ENCODE measurements around the gene AKR1C2. TPM values are rescaled to one million over a fixed set of nuclear protein-coding genes. Genes with fewer than 3 reads are reported as not detected.
A peak's percentile ranks its signal among the peaks of the same experiment; 100 is the strongest.

Gene AKR1C2
- total and polyA plus RNA-seq, 9 of the 15 experiments (the other 6 are each of a cell fraction or from before 2014, with no cell fraction given): 13.8 to 74.0 (median 30.5) TPM

DNA sequence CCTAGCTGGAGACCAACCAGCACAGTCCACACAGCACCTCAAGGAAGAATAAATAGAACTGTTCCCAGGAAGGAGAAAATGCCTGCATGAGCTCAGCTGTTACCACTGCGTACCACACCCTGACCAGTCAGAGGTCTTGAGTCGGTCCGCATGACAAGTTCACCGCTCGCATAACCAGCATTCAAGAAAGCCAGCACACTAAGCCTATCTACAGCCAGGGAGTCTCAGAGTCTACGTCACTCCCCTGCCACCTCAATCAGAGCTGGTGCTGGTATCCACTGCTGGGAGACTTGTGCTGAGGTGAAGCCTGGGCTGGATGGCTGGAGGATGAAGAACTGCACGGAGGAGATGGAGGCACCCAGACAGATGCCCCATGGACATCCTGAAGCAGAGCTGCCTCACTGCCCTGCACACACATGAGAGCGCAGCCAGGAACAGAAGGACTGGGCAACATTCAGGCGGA, 20.9 kb downstream of the AKR1C2 start (continued):
- no peak for TF ChIP-seq POU5F1 (IDR thresholded peaks at IDR 0.05; ENCODE audit: borderline replicate concordance, low read depth, low read length, partially characterized antibody)
- no peak for TF ChIP-seq TAF1 (IDR thresholded peaks at IDR 0.05; ENCODE audit: control insufficient read depth, extremely low read depth, insufficient read depth, low read length, severe bottlenecking)

DNA sequence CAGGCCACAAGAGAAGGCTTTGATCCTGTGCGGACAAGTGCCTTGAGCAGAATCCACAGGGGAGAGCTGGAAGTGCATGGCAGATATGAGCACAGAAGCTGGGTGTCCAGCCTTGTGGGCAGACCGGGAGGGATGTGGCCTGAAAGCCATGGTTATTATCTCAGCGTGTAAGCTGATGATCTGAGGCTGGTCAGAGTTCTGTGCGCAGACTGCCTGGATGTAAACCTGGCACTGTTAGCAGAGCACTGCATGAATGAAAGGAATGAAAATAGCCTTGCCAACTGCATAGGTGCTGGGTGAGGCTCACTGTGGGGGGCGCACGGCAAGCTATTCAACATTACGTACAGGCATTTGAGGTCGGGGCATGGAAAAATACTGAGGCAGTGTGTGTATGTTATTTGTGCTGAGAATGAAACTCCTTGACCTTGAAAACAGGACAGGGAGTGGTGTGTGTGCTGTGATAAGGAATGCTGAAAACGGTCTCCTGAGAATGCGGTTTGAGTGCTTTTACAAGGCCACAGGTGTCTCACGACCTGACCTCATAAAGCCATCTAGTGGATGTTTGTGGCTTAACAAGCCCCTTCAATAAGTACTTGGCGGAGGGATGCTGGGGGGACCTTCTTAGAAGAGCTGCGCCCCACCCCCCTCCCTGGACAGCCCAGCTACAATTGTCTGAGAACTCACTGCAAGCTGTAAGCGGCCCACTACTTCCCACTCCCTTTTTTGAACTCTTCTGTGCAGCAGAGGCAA, 21.8 kb downstream of the AKR1C2 start:
- CTCF ChIA-PET (ENCODE audit: low intra/inter-chr PET ratio): interaction anchor here (0.8 to 1.9 kb wide), 3 partner anchors 108 to 166 kb away, joined by 3 to 13 read pairs (median 4); no protein-coding TSS in a partner anchor
- TF ChIP-seq ELF4 (CRISPR knock-in tag; IDR thresholded peaks at IDR 0.05) (no peak), SIN3A (IDR thresholded peaks at IDR 0.05; ENCODE audit: borderline replicate concordance in 2 of 2, control insufficient read depth in 1 of 2, low read depth in 2 of 2, low read length in 2 of 2) (no peak), EWSR1 (IDR thresholded peaks at IDR 0.05; ENCODE audit: borderline replicate concordance, low read depth, partially characterized antibody) (no peak), MIER1 (IDR thresholded peaks at IDR 0.05; ENCODE audit: low read depth) (no peak), SREBF2 (CRISPR knock-in tag; IDR thresholded peaks at IDR 0.05) (no peak), YY1 (IDR thresholded peaks at IDR 0.05; ENCODE audit: borderline replicate concordance in 1 of 3, control insufficient read depth in 1 of 3, extremely low read depth in 1 of 3, insufficient read depth in 3 of 3, insufficient read length in 1 of 3, insufficient replicate concordance in 2 of 3, low read depth in 1 of 3, low read length in 2 of 3) (no peak), FIP1L1 (IDR thresholded peaks at IDR 0.05; ENCODE audit: low read depth, low read length, poor library complexity, severe bottlenecking) (no peak), SMAD4 (CRISPR knock-in tag; conservative IDR thresholded peaks at IDR 0.05) (peak; percentile 70), NCOA4 (IDR thresholded peaks at IDR 0.05; ENCODE audit: partially characterized antibody) (no peak), SMARCE1 (IDR thresholded peaks at IDR 0.05) (peak; percentile 65), DACH1 (IDR thresholded peaks at IDR 0.05; ENCODE audit: partially characterized antibody) (no peak), TAL1 (IDR thresholded peaks at IDR 0.05) (peak; percentile 78)
- TF ChIP-seq, protein P1, sequence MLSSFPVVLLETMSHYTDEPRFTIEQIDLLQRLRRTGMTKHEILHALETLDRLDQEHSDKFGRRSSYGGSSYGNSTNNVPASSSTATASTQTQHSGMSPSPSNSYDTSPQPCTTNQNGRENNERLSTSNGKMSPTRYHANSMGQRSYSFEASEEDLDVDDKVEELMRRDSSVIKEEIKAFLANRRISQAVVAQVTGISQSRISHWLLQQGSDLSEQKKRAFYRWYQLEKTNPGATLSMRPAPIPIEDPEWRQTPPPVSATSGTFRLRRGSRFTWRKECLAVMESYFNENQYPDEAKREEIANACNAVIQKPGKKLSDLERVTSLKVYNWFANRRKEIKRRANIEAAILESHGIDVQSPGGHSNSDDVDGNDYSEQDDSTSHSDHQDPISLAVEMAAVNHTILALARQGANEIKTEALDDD (IDR thresholded peaks at IDR 0.05): 0 out of 2 replicates have a peak, but pooled peaks have one; percentile 48

More for the DNA sequence above, 21.8 kb downstream of the AKR1C2 start:
- DNase-seq (ENCODE audit: extremely low read depth in 1 of 4, low spot score in 3 of 4) (peak; percentile 62 to 93 (median 64)), FAIRE-seq (peak; percentile 90), ATAC-seq (peak; percentile 89)
- Histone ChIP-seq H3K27ac (ENCODE audit: extremely low read depth, low read depth, low read length) (peak overlapping the region; percentile 82), H3K36me3 (ENCODE audit: control insufficient read depth, insufficient read depth, low read length) (peaks cover 5% of the 10 kb centered on the region; the same call in 1 of the 3 replicates), H3K27me3 (ENCODE audit: control insufficient read depth in 2 of 2, insufficient read depth in 2 of 2, low read length in 2 of 2) (no peaks in the 10 kb centered on the region), H3K9me3 (replicated peaks; ENCODE audit: control insufficient read depth, insufficient read depth, low read depth, low read length) (no peaks in the 10 kb centered on the region; the same call in 1 of the 2 replicates), H3K79me2 (ENCODE audit: control insufficient read depth, insufficient read depth, low read length) (no peaks in the 10 kb centered on the region), H3K4me1 (replicated peaks in 1 of 2; ENCODE audit: control insufficient read depth in 2 of 2, insufficient read depth in 2 of 2, low read length in 2 of 2) (peaks cover 18 to 20% of the 10 kb centered on the region in 2 experiments; a peak in 4 of 5 replicates), H2AFZ (ENCODE audit: low read depth, low read length) (peak overlapping the region; percentile 81), H3K9me1 (ENCODE audit: control insufficient read depth, insufficient read depth, low read length) (no peaks in the 10 kb centered on the region), H3K9ac (ENCODE audit: insufficient read depth in 1 of 2, low read depth in 2 of 2, low read length in 2 of 2) (peak overlapping the region; percentile 34 to 53; a peak in 3 of 4 replicates), H3K4me2 (ENCODE audit: insufficient read depth, low read length) (peak overlapping the region; percentile 81), H3K4me3 (no peak overlapping the region), H4K20me1 (replicated peaks; ENCODE audit: control insufficient read depth, insufficient read depth, low read length) (no peaks in the 10 kb centered on the region)
- in situ Hi-C loops (cut with MboI): loop anchor here (5.0 kb wide), 2 partner anchors 135 to 300 kb away; no protein-coding TSS in a partner anchor
- BruUV-seq (replicated peaks): no TSS peak
- POLR2A ChIA-PET: interaction anchor here (0.6 to 1.2 kb wide), 5 partner anchors 112 to 249 kb away, joined by 3 to 4 read pairs (median 3); partner anchors contain the start of gene AKR1C3
- under 1% methylated on average over 13 of the region's 14 CpGs for WGBS (ENCODE audit: insufficient coverage, low coverage, missing lambda C conversion rate)
- intact Hi-C loops (cut with micrococcal nuclease): loop anchor here (1.0 to 10.0 kb wide), 7 partner anchors 40 to 453 kb away; partner anchors contain the start of gene AKR1C3

Data from K562 (cell line).